ENCODE data around the gene UBD. TPM values are rescaled to one million over a fixed set of nuclear protein-coding genes. Genes with fewer than 3 reads are reported as not detected.

Gene UBD
- total RNA-seq, 1 experiment from 2014 or later = not detected

DNA sequence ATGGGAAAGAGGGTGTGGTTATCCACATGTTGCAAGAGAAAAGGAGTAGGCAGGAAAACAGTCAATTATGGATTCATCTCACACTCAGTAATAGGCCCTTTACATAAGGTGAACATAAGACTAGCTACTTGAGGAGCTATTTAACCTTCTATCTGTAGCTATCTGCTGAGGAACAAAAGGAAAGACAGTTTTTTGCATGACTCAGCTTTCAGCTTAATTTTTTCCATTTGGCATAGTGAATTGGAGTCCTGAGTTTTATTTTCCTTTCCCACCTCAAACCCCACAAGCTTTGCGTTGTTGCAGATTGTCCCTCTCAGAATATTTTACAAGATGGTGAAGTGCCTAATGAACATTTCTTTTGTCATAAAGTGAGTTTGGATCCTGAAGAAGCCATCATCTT, 32.4 kb downstream of the UBD start:
- Histone ChIP-seq H3K56ac (ENCODE audit: insufficient read length, low read depth, low read length) (no peak overlapping the region), H3K4ac (ENCODE audit: low read depth, low read length) (no peak overlapping the region), H3K14ac (ENCODE audit: insufficient read depth, low read length) (no peak overlapping the region), H4K91ac (ENCODE audit: insufficient read length, low read depth, low read length) (no peak overlapping the region), H2BK15ac (ENCODE audit: low read depth, low read length) (no peak overlapping the region), H4K8ac (replicated peaks; ENCODE audit: insufficient read length, low read depth, low read length) (no peak overlapping the region), H2BK12ac (ENCODE audit: insufficient read length, low read depth, low read length) (no peak overlapping the region), H3K27me3 (ENCODE audit: insufficient read depth, low read length) (no peaks in the 10 kb centered on the region), H3K27ac (ENCODE audit: insufficient read length, low read depth, low read length) (no peak overlapping the region), H3K23me2 (ENCODE audit: insufficient read length, low read depth, low read length, poor library complexity, severe bottlenecking) (no peaks in the 10 kb centered on the region), H3K79me1 (ENCODE audit: insufficient read depth, low read depth, low read length, poor library complexity, severe bottlenecking) (no peaks in the 10 kb centered on the region), H4K5ac (ENCODE audit: insufficient read length, low read depth, low read length) (no peak overlapping the region), H4K20me1 (ENCODE audit: control insufficient read depth, insufficient read depth, insufficient read length) (no peaks in the 10 kb centered on the region), H3K18ac (ENCODE audit: insufficient read length, low read depth, low read length) (no peak overlapping the region), H2AFZ (ENCODE audit: low read length) (no peak overlapping the region), H2BK120ac (ENCODE audit: low read depth, low read length, poor library complexity, severe bottlenecking) (no peak overlapping the region), H2BK20ac (ENCODE audit: low read depth, low read length, poor library complexity, severe bottlenecking) (no peak overlapping the region), H3K9ac (ENCODE audit: extremely low read depth, insufficient read length, low read length) (no peak overlapping the region), H2BK5ac (ENCODE audit: insufficient read length, low read length) (no peak overlapping the region), H3K23ac (ENCODE audit: insufficient read length, low read depth, low read length) (no peak overlapping the region), H3K4me1 (ENCODE audit: insufficient read depth, low read length) (peaks cover 10% of the 10 kb centered on the region; the same call in 1 of the 2 replicates), H2AK5ac (ENCODE audit: insufficient read length, low read length) (no peak overlapping the region), H3K79me2 (ENCODE audit: insufficient read depth, low read length) (no peaks in the 10 kb centered on the region), H3T11ph (ENCODE audit: low read length) (no peak overlapping the region), H3K9me3 (ENCODE audit: control insufficient read depth, low read depth, low read length) (peaks cover 5% of the 10 kb centered on the region), H3K4me2 (ENCODE audit: insufficient read depth, insufficient read length, low read length) (no peak overlapping the region)
- Mint-ChIP-seq H3K4me1 (peaks cover 19 to 20% of the 10 kb centered on the region in 2 experiments), H3K36me3 (ENCODE audit: insufficient read depth in 1 of 3, low read depth in 3 of 3) (peaks cover 10 to 24% (median 14%) of the 10 kb centered on the region in 3 experiments), H3K9me3 (peaks cover 19 to 21% of the 10 kb centered on the region in 2 experiments), H3K27me3 (ENCODE audit: low read depth) (no peaks in the 10 kb centered on the region), H3K4me3 (no peak overlapping the region), H3K27ac (no peak overlapping the region)
- WGBS (ENCODE audit: extremely low coverage, insufficient read length, low lambda C conversion rate) = no CpG with 5 or more reads among the region's 1 CpG
- DNase-seq = no peak
- TF ChIP-seq, protein P1, sequence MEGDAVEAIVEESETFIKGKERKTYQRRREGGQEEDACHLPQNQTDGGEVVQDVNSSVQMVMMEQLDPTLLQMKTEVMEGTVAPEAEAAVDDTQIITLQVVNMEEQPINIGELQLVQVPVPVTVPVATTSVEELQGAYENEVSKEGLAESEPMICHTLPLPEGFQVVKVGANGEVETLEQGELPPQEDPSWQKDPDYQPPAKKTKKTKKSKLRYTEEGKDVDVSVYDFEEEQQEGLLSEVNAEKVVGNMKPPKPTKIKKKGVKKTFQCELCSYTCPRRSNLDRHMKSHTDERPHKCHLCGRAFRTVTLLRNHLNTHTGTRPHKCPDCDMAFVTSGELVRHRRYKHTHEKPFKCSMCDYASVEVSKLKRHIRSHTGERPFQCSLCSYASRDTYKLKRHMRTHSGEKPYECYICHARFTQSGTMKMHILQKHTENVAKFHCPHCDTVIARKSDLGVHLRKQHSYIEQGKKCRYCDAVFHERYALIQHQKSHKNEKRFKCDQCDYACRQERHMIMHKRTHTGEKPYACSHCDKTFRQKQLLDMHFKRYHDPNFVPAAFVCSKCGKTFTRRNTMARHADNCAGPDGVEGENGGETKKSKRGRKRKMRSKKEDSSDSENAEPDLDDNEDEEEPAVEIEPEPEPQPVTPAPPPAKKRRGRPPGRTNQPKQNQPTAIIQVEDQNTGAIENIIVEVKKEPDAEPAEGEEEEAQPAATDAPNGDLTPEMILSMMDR (conservative IDR thresholded peaks at IDR 0.05) = no peak

Data from H9 (cell line).